ENCODE results near the gene ANKRD65. TPM values are rescaled to one million over a fixed set of nuclear protein-coding genes. Genes with fewer than 3 reads are reported as not detected.
A peak's percentile ranks its signal among the peaks of the same experiment; 100 is the strongest.

The ANKRD65 gene
- total RNA-seq, 1 donor from 2014 or later = 0.64 TPM

DNA sequence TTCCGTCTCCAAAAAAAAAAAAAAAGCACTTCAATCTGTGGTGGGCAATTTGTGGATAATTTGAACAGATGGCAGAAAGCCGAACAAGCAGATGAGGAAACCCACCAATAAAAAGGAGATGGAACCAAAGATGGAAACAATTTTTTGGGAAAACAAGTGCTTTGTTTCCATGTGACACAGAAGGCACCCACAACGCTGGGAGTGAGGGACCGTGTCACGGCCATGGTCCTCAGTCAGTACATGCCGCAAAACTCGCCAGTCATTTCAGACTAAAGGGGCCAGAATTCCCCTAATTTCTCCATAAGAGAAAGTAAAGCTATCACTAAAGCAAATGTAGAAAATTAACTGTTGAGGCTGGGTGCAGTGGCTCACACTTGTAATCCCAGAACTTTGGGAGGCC is 27.0 kb downstream of the ANKRD65 start:
- Histone ChIP-seq H3K27me3 (ENCODE audit: insufficient read depth, low read length) (no peaks in the 10 kb centered on the region), H3K9ac (ENCODE audit: low read length) (no peak overlapping the region), H3K4me1 (ENCODE audit: insufficient read depth, low read length) (peaks cover 12% of the 10 kb centered on the region), H3K27ac (ENCODE audit: low read depth, low read length) (no peak overlapping the region), H3K9me3 (ENCODE audit: insufficient read depth, low read depth, low read length) (no peaks in the 10 kb centered on the region), H3K4me2 (ENCODE audit: low read length) (no peak overlapping the region), H2AFZ (ENCODE audit: low read depth, low read length) (no peak overlapping the region), H4K20me1 (ENCODE audit: insufficient read depth, low read length) (peaks cover 67% of the 10 kb centered on the region), H3K4me3 (ENCODE audit: insufficient read depth, low read depth, low read length) (no peak overlapping the region), H3K79me2 (ENCODE audit: insufficient read depth, low read length) (peaks cover 86% of the 10 kb centered on the region), H3K36me3 (ENCODE audit: insufficient read depth, low read length) (peaks cover 63% of the 10 kb centered on the region)
- FAIRE-seq (no peak), DNase-seq (ENCODE audit: low read depth) (no peak)
- H3K4me1 Mint-ChIP-seq (ENCODE audit: low read depth, unreplicated experiment) = peaks cover 12% of the 10 kb centered on the region
- H3K4me3 Mint-ChIP-seq (ENCODE audit: unreplicated experiment) = no peak overlapping the region
- no peaks in the 10 kb centered on the region for H3K9me3 Mint-ChIP-seq (ENCODE audit: unreplicated experiment)
- TF ChIP-seq CTCF (IDR thresholded peaks at IDR 0.05; ENCODE audit: insufficient read depth, low read depth, low read length) = no peak
- no peak for TF ChIP-seq EZH2 (IDR thresholded peaks at IDR 0.05; ENCODE audit: insufficient read depth, low read length)
- no peaks in the 10 kb centered on the region for H3K27me3 Mint-ChIP-seq (ENCODE audit: low read depth, unreplicated experiment)
- no peak overlapping the region for H3K27ac Mint-ChIP-seq (ENCODE audit: unreplicated experiment)
- peaks cover 24% of the 10 kb centered on the region for H3K36me3 Mint-ChIP-seq (ENCODE audit: low read depth, unreplicated experiment)

- H4K20me1 ChIP-seq (ENCODE audit: insufficient read depth, low read length) = peaks cover 65% of the 10 kb centered on the region
- no peaks in the 10 kb centered on the region for H3K9me3 ChIP-seq (ENCODE audit: insufficient read depth, low read depth, low read length)
- peaks cover 12% of the 10 kb centered on the region for H3K4me1 ChIP-seq (ENCODE audit: insufficient read depth, low read length)
- H3K4me3 Mint-ChIP-seq (ENCODE audit: unreplicated experiment) = no peak overlapping the region
- peaks cover 79% of the 10 kb centered on the region for H3K79me2 ChIP-seq (ENCODE audit: insufficient read depth, low read length)
- H3K27me3 ChIP-seq (ENCODE audit: insufficient read depth, low read length) = no peaks in the 10 kb centered on the region
- H3K9me3 Mint-ChIP-seq (ENCODE audit: unreplicated experiment) = no peaks in the 10 kb centered on the region
- H3K36me3 ChIP-seq (ENCODE audit: insufficient read depth, low read length) = peaks cover 63% of the 10 kb centered on the region
- H3K9ac ChIP-seq (ENCODE audit: low read length) = no peak overlapping the region
- peaks cover 12% of the 10 kb centered on the region for H3K4me1 Mint-ChIP-seq (ENCODE audit: low read depth, unreplicated experiment)
- H3K27ac Mint-ChIP-seq (ENCODE audit: unreplicated experiment) = no peak overlapping the region
- TF ChIP-seq EZH2 (IDR thresholded peaks at IDR 0.05; ENCODE audit: insufficient read depth, low read length) (no peak), CTCF (IDR thresholded peaks at IDR 0.05; ENCODE audit: insufficient read depth, low read depth, low read length) (no peak)
- H2AFZ ChIP-seq (ENCODE audit: low read depth, low read length) = no peak overlapping the region
- DNase-seq (ENCODE audit: low read depth) (no peak), FAIRE-seq (no peak)
- no peak overlapping the region for H3K4me3 ChIP-seq (ENCODE audit: insufficient read depth, low read depth, low read length)
- H3K27me3 Mint-ChIP-seq (ENCODE audit: low read depth, unreplicated experiment) = no peaks in the 10 kb centered on the region
- peaks cover 26% of the 10 kb centered on the region for H3K36me3 Mint-ChIP-seq (ENCODE audit: low read depth, unreplicated experiment)
- H3K4me2 ChIP-seq (ENCODE audit: low read length) = no peak overlapping the region
- H3K27ac ChIP-seq (ENCODE audit: low read depth, low read length) = no peak overlapping the region
Measured at GRCh38 chr1:1393428-1393827, 27.6 kb downstream of the ANKRD65 start.

- Histone ChIP-seq H3K79me2 (ENCODE audit: insufficient read depth, low read length) (peaks cover 75% of the 10 kb centered on the region), H3K27ac (ENCODE audit: low read depth, low read length) (no peak overlapping the region), H4K20me1 (ENCODE audit: insufficient read depth, low read length) (peaks cover 62% of the 10 kb centered on the region), H3K36me3 (ENCODE audit: insufficient read depth, low read length) (peaks cover 65% of the 10 kb centered on the region), H3K27me3 (ENCODE audit: insufficient read depth, low read length) (no peaks in the 10 kb centered on the region), H3K4me3 (ENCODE audit: insufficient read depth, low read depth, low read length) (no peak overlapping the region), H3K9me3 (ENCODE audit: insufficient read depth, low read depth, low read length) (no peaks in the 10 kb centered on the region), H3K4me2 (ENCODE audit: low read length) (no peak overlapping the region), H3K9ac (ENCODE audit: low read length) (no peak overlapping the region), H3K4me1 (ENCODE audit: insufficient read depth, low read length) (peaks cover 8% of the 10 kb centered on the region), H2AFZ (ENCODE audit: low read depth, low read length) (no peak overlapping the region)
- no peaks in the 10 kb centered on the region for H3K9me3 Mint-ChIP-seq (ENCODE audit: unreplicated experiment)
- H3K27me3 Mint-ChIP-seq (ENCODE audit: low read depth, unreplicated experiment) = no peaks in the 10 kb centered on the region
- FAIRE-seq (no peak), DNase-seq (ENCODE audit: low read depth) (no peak)
- no peak for TF ChIP-seq EZH2 (IDR thresholded peaks at IDR 0.05; ENCODE audit: insufficient read depth, low read length)
- no peak for TF ChIP-seq CTCF (IDR thresholded peaks at IDR 0.05; ENCODE audit: insufficient read depth, low read depth, low read length)
- no peak overlapping the region for H3K4me3 Mint-ChIP-seq (ENCODE audit: unreplicated experiment)
- H3K27ac Mint-ChIP-seq (ENCODE audit: unreplicated experiment) = peak overlapping the region; percentile 12
- peaks cover 23% of the 10 kb centered on the region for H3K36me3 Mint-ChIP-seq (ENCODE audit: low read depth, unreplicated experiment)
- H3K4me1 Mint-ChIP-seq (ENCODE audit: low read depth, unreplicated experiment) = peaks cover 12% of the 10 kb centered on the region
Measured at GRCh38 chr1:1393014-1393413, 28.1 kb downstream of the ANKRD65 start.

Measured in astrocyte (in vitro differentiated cells and primary cell).